Lung microvascular endothelial cell (primary cell): Measurements from ENCODE around the gene USP46. TPM values are rescaled to one million over a fixed set of nuclear protein-coding genes. Genes with fewer than 3 reads are reported as not detected.

ENCODE experiments used
- total RNA-seq: library from RNA; depleted of rRNA; stranded (reverse); fragments of >200 nt; gene quantifications from 2 replicates; pipeline ENCODE4 v1.2.1, GENCODE V29; 2014

Gene USP46
- total RNA-seq, 1 donor from 2014 or later = 7.9 TPM

Other genes starting within 250 kb of the USP46 start
- under 0.01 TPM in 1 of 2 replicates, not detected in the other for gene ERVMER34-1, start 92.1 kb upstream of the USP46 start, total RNA-seq
- under 0.01 TPM in 1 of 2 replicates, not detected in the other for gene RASL11B, start 203.0 kb upstream of the USP46 start, total RNA-seq